ENCODE data around the gene CCDC117. TPM values are rescaled to one million over a fixed set of nuclear protein-coding genes. Genes with fewer than 3 reads are reported as not detected.

The CCDC117 gene
- total RNA-seq, 1 donor from 2014 or later: 13.1 TPM

GRCh38 chr22:28829358-28830181, 57.1 kb downstream of the CCDC117 start:
- DNase-seq (ENCODE audit: low read depth in 2 of 2): peak; percentile 61 to 69

GRCh38 chr22:28830441-28830840, 57.9 kb downstream of the CCDC117 start:
- no peak for DNase-seq (ENCODE audit: low read depth in 2 of 2)

- DNase-seq (ENCODE audit: low read depth in 2 of 2): no peak
Observed at GRCh38 chr22:28831140-28832072, 58.9 kb downstream of the CCDC117 start.

- DNase-seq (ENCODE audit: low read depth in 2 of 2): no peak
Observed at GRCh38 chr22:28832731-28833130, 60.2 kb downstream of the CCDC117 start.

GRCh38 chr22:28833276-28833923, 60.9 kb downstream of the CCDC117 start:
- no peak for DNase-seq (ENCODE audit: low read depth in 2 of 2)

GRCh38 chr22:28835630-28836189, 63.2 kb downstream of the CCDC117 start:
- no peak for DNase-seq (ENCODE audit: low read depth in 2 of 2)

- DNase-seq (ENCODE audit: low read depth in 2 of 2): no peak
Observed at GRCh38 chr22:28837640-28838039, 65.1 kb downstream of the CCDC117 start.

Other genes starting within 250 kb of the CCDC117 start
- 11.7 and 17.2 TPM in 2 replicates for gene TTC28, start 92.9 kb upstream of the CCDC117 start, total RNA-seq
- 4.7 and 6.8 TPM in 2 replicates for gene CHEK2, start 30.9 kb upstream of the CCDC117 start, total RNA-seq
- gene HSCB, start 30.7 kb upstream of the CCDC117 start, total RNA-seq: 14.9 and 19.8 TPM in 2 replicates
- gene XBP1, start 27.9 kb downstream of the CCDC117 start, total RNA-seq: 71.6 and 103 TPM in 2 replicates
- 1.5 and 2.5 TPM in 2 replicates for gene ZNRF3, start 110.9 kb downstream of the CCDC117 start, total RNA-seq